GM13977 (cell line): ENCODE results near the gene TUB.

Experiments used
- DNase-seq: peaks from one replicate; pipeline ENCODE4 v3.0.0; 2012; ENCODE audit warnings: low spot score
- in situ Hi-C: fragments of 300-500 bp; cut with MboI; formaldehyde crosslinking; loops from one replicate; pipeline ENCODE4 v1.12.0; 2022; ENCODE audit warnings: low sequenced_read_pairs, low pct_unique_long_range_greater_than_20kb, mixed read lengths, inconsistent platforms; ENCODE audit not compliant: unreplicated experiment
- TF ChIP-seq, protein P1 (sequence below): IDR thresholded peaks from 2 replicates; pipeline ENCODE4 v1.5.1; 2012; ENCODE audit warnings: mild to moderate bottlenecking, control low read depth; ENCODE audit not compliant: insufficient read depth; ENCODE audit errors: extremely low read depth, missing control alignments

Gene TUB

DNA sequence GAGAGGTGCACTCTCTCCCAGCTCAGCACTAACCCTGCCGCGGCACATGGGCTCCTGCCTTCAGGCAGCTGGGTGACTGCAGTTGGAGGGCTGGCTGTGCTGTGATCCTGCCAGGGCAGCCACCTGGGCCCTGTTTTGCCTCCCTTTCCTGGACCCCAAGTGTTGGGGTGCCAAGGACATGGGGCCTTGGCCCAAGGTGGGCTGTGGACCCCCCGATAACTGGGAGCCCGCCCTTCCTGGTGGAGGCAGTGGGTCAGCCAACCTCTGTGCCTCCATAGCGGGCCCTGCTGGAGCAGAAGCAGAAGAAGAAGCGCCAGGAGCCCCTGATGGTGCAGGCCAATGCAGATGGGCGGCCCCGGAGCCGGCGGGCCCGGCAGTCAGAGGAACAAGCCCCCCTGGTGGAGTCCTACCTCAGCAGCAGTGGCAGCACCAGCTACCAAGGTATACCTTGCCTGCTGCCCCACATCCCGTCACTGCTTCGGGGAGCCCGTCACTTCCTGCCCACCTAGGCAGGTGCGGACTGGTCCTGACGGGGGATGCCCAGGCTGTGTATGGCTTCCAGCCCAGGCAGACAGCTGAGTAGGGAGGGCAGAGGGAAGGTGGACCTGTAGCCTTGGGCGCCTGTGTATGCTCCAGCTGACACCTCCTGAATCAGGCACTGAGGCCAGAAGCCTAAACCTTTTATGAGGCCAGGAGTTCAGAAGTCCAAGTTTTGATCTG lies 8.9 kb downstream of the TUB start:
- in situ Hi-C loops: no loop called here
- TF ChIP-seq, protein P1, sequence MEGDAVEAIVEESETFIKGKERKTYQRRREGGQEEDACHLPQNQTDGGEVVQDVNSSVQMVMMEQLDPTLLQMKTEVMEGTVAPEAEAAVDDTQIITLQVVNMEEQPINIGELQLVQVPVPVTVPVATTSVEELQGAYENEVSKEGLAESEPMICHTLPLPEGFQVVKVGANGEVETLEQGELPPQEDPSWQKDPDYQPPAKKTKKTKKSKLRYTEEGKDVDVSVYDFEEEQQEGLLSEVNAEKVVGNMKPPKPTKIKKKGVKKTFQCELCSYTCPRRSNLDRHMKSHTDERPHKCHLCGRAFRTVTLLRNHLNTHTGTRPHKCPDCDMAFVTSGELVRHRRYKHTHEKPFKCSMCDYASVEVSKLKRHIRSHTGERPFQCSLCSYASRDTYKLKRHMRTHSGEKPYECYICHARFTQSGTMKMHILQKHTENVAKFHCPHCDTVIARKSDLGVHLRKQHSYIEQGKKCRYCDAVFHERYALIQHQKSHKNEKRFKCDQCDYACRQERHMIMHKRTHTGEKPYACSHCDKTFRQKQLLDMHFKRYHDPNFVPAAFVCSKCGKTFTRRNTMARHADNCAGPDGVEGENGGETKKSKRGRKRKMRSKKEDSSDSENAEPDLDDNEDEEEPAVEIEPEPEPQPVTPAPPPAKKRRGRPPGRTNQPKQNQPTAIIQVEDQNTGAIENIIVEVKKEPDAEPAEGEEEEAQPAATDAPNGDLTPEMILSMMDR: no peak
- no peak for DNase-seq

DNA sequence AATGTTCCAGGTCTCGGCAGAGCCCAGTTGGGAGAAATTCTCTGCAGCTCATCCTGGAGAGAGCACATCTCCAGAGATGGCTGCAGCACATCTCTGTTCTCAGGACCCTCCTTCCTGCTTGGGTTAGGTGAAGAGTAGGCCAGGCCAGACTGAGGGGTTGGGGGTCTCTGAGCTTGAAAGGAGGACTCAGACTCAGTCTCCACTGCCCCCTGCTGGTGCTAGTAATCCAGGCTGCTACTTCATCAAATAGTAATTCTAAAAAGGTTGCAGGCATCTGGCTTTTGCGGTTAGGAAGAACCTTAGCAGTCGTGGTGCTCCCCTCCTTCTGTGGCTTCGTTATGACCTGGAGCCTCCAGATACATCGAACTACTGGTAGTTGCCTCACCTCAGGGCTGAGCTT lies 9.7 kb downstream of the TUB start:
- TF ChIP-seq, protein P1: peak; percentile 54
- no peak for DNase-seq
- in situ Hi-C loops: no loop called here

DNA sequence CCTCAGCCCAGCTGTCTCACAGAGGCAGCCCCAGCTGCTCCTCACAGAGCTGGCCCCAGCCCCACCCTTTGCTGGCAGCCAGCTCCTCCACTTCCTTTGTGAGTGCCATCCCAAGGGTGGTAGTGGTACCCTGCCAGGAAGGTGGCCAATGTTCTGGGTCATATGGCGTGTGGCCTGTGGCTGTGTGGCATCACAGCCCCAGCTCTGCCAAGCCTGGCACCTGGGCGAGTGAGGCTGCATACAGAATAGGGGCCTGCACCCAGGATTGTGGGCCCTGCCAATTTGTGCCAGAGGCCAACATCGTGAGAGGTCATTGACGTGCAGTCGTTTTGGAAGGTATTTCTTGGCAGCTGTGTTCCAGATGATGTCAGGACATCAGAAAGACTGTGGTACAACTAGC lies 10.7 kb downstream of the TUB start:
- TF ChIP-seq, protein P1: no peak
- DNase-seq: no peak
- in situ Hi-C loops: no loop called here

DNA sequence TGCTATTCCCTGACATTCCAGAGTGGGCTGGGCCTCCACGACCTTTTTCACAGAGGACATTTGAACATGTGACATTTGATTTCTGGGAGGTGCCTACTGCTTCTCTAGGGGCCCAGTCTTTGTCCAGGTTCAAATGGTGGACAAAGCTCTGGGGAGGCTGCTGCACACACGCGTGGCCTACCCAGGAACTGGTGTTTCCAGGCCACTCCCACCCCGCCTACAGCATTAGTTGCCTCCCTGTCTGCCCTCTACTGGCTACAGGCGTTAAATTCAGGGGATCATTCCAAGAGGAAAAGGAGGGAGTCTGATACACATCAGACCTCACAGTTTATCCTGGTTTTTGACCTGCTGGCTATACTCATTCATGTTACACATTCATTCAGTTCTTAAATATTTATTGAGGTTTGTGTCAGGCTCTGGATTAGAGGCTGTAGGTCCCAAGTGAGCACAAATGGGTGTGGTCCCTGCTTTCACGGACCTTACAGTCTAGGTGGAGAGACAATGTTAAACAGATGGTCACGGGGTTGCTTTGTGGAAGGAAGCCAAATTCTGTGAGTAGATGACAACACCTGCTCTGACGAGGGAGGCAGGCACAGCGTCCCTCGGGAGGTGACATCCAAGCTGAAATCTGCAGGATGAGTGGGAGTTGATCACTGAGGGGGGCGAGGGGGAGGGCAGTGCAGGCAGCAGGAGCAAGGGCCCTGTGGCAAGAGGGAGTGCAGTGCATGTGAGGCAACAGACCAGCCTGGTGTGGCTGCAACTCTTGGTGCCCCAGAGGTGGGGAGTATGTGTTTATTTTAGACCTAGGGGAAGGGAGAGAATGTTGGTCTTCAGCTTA lies 11.8 kb downstream of the TUB start:
- TF ChIP-seq, protein P1: peak; percentile 67
- DNase-seq: peak; percentile 79
- in situ Hi-C loops: no loop called here

DNA sequence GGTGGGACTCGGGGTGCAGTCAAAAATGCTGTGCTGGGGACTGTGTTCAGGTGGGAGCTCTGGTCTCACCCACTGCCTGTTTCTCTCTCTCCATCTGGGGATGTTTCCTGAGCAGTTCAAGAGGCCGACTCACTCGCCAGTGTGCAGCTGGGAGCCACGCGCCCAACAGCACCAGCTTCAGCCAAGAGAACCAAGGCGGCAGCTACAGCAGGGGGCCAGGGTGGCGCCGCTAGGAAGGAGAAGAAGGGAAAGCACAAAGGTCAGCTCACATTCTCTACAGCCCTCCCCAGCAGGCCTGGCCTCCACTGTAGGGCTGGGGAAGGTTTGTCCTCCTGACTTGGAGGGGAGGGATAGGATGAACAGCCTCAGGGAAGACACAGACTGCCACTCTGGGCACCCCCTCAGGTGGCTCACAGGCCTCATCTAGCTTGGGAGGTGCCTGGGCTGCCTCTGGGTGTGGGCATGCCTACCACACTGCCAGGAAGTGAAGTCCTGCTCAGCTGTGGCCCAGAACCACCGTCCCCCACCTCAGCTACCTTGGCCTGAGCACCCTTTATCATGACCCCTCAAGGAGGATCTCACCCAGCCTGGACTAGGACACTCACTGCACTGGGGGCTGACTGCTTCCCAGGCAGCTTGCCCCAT lies 13.0 kb downstream of the TUB start:
- TF ChIP-seq, protein P1: no peak
- DNase-seq: no peak
- in situ Hi-C loops: no loop called here

DNA sequence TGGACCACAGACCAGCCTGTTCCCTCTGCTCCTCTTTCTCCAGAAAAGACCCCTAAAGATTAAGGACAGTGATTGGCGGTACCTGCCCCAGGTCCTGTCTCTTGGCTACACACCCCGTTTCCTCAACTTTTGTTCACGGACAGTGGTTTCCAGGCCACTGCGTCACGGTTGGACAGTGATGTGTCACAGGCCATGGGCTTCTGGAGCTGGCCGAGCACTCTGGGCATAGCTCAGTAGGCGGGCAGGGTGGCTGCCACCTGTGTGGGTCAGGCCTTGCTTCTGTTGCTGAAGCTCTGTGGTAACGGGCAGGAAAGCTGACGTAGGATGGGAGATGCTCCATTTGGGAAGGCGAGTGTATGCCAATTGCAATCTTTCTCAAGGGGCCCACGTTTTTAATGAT lies 13.6 kb downstream of the TUB start:
- in situ Hi-C loops: loop anchor here (5.0 kb wide), 1 partner anchor 87 kb away; no protein-coding TSS in a partner anchor
- no peak for DNase-seq
- TF ChIP-seq, protein P1: no peak
